H1 (cell line): ENCODE measurements around the gene STXBP6. TPM values are rescaled to one million over a fixed set of nuclear protein-coding genes. Genes with fewer than 3 reads are reported as not detected.

Experiments used
- CTCF ChIA-PET: fragments of 300-600 bp; sonication (Branson Sonifier 250); formaldehyde crosslinking; loops from one replicate; lab custom pipeline; 2021; ENCODE audit not compliant: partially characterized antibody; lab: Charles Lee
- POLR2A ChIA-PET: fragments of 300-600 bp; sonication (Branson Sonifier 250); formaldehyde crosslinking; loops from one replicate; lab custom pipeline; 2021; ENCODE audit warnings: inconsistent platforms; ENCODE audit not compliant: partially characterized antibody; lab: Charles Lee
- DNase-seq, 2 experiments: peaks; one replicate each; pipeline versions ENCODE4 v3.0.0 to v3.0.0-alpha.2; 2010 to 2022; ENCODE audit warnings: low spot score in 2 of 2, low read depth in 1 of 2, mixed read lengths in 1 of 2
- FAIRE-seq: peaks from 2 replicates; lab custom pipeline; 2011; peaks lifted over from hg19 to GRCh38; lab: Jason Lieb, UNC
- H2AFZ ChIP-seq: 2 replicates; pipeline ENCODE4 v1.8.1; 2012; ENCODE audit warnings: low read length, inconsistent platforms
- H2AK5ac ChIP-seq: 2 replicates; pipeline ENCODE4 v1.6.1; 2013; ENCODE audit warnings: low read depth, low read length
- H2BK120ac ChIP-seq: replicated peaks from 2 replicates; pipeline ENCODE3; 2013; ENCODE audit warnings: low read depth, low read length, inconsistent platforms
- H2BK12ac ChIP-seq: 2 replicates; pipeline ENCODE4 v1.6.1; 2013; ENCODE audit warnings: low read depth, low read length
- H2BK15ac ChIP-seq: 2 replicates; pipeline ENCODE4 v1.6.1; 2013; ENCODE audit warnings: low read length
- H2BK20ac ChIP-seq: 2 replicates; pipeline ENCODE4 v1.6.1; 2013; ENCODE audit warnings: low read length
- H2BK5ac ChIP-seq: 2 replicates; pipeline ENCODE4 v1.6.1; 2013; ENCODE audit warnings: low read depth, low read length
- H3K14ac ChIP-seq: 2 replicates; pipeline ENCODE4 v1.6.1; 2013; ENCODE audit warnings: inconsistent platforms; ENCODE audit not compliant: insufficient read length
- H3K18ac ChIP-seq: 2 replicates; pipeline ENCODE4 v1.6.1; 2013; ENCODE audit warnings: low read length; ENCODE audit errors: extremely low read depth
- H3K23ac ChIP-seq: 2 replicates; pipeline ENCODE4 v1.6.1; 2013; ENCODE audit warnings: inconsistent platforms; ENCODE audit not compliant: insufficient read length
- H3K23me2 ChIP-seq: 2 replicates; pipeline ENCODE4 v1.6.1; 2013; ENCODE audit warnings: low read depth, low read length
- H3K27ac ChIP-seq: 2 replicates; pipeline ENCODE4 v1.6.1; 2011; ENCODE audit warnings: low read depth, low read length, inconsistent platforms
- H3K27me3 ChIP-seq, 4 experiments: replicated peaks in 1 of 4; 1 replicate in 1 of 4; 2 replicates in 3 of 4; pipeline versions ENCODE4 v1.6.1 to v1.8.1; 2011 to 2013; ENCODE audit warnings: low read length in 3 of 4, mild to moderate bottlenecking in 3 of 4, inconsistent platforms in 2 of 4, mixed read lengths in 2 of 4, moderate library complexity in 1 of 4; ENCODE audit not compliant: control insufficient read depth in 3 of 4, insufficient read depth in 3 of 4; ENCODE audit errors: extremely low read depth in 1 of 4
- H3K36me3 ChIP-seq, 4 experiments: 2 replicates each; pipeline versions ENCODE4 v1.6.1 to v1.8.1; 2011 to 2013; ENCODE audit warnings: mild to moderate bottlenecking in 4 of 4, low read length in 3 of 4, moderate library complexity in 2 of 4, control low read depth in 1 of 4, inconsistent platforms in 1 of 4; ENCODE audit not compliant: insufficient read depth in 4 of 4, control insufficient read depth in 2 of 4
- H3K4ac ChIP-seq: replicated peaks from 2 replicates; pipeline ENCODE3; 2013; ENCODE audit warnings: low read length, low read depth, mixed read lengths, inconsistent platforms; ENCODE audit not compliant: insufficient read length
- H3K4me1 ChIP-seq, 4 experiments: replicated peaks in 1 of 4; 1 replicate in 1 of 4; 2 replicates in 3 of 4; pipeline versions ENCODE4 v1.6.1 to v1.8.1; 2011 to 2013; ENCODE audit warnings: low read length in 3 of 4, inconsistent platforms in 2 of 4, mixed read lengths in 1 of 4; ENCODE audit not compliant: insufficient read depth in 4 of 4, control insufficient read depth in 3 of 4
- H3K4me2 ChIP-seq, 2 experiments: 2 replicates each; pipeline versions ENCODE4 v1.6.1 to v1.8.1; 2011 to 2013; ENCODE audit warnings: low read depth in 2 of 2, low read length in 2 of 2, control low read depth in 1 of 2, inconsistent platforms in 1 of 2, mild to moderate bottlenecking in 1 of 2; ENCODE audit not compliant: insufficient read depth in 1 of 2
- H3K4me3 ChIP-seq, 4 experiments: fragments of 200-600, 300-600 bp in 1 of 4; sonication (generic), shearing (Covaris generic), sonication (Bioruptor Twin) in 1 of 4; 2 replicates each; pipeline versions ENCODE4 v1.5.1 to v1.8.1; 2011 to 2016; ENCODE audit warnings: low read length in 4 of 4, low read depth in 3 of 4, control low read depth in 2 of 4, inconsistent platforms in 2 of 4, mild to moderate bottlenecking in 2 of 4, mixed read lengths in 1 of 4, moderate library complexity in 1 of 4; ENCODE audit not compliant: insufficient read depth in 2 of 4; ENCODE audit errors: extremely low read depth in 1 of 4
- H3K56ac ChIP-seq: replicated peaks from 2 replicates; pipeline ENCODE3; 2013; ENCODE audit warnings: low read depth, mild to moderate bottlenecking, mixed read lengths, low read length, inconsistent platforms; ENCODE audit not compliant: insufficient read length
- H3K79me1 ChIP-seq: 2 replicates; pipeline ENCODE4 v1.6.1; 2013; ENCODE audit warnings: low read depth, low read length, control low read depth
- H3K79me2 ChIP-seq, 2 experiments: 2 replicates each; pipeline versions ENCODE4 v1.6.1 to v1.8.1; 2012 to 2013; ENCODE audit warnings: low read length in 2 of 2, mild to moderate bottlenecking in 2 of 2, inconsistent platforms in 1 of 2; ENCODE audit not compliant: insufficient read depth in 2 of 2, control insufficient read depth in 1 of 2
- H3K9ac ChIP-seq, 4 experiments: replicated peaks in 1 of 4; 1 replicate in 1 of 4; 2 replicates in 3 of 4; pipeline versions ENCODE4 v1.6.1 to v1.8.1; 2011 to 2013; ENCODE audit warnings: low read depth in 3 of 4, low read length in 3 of 4, control low read depth in 2 of 4, mild to moderate bottlenecking in 2 of 4, moderate library complexity in 2 of 4, inconsistent platforms in 1 of 4; ENCODE audit errors: extremely low read depth in 1 of 4
- H3K9me3 ChIP-seq, 2 experiments: 2 replicates each; pipeline versions ENCODE4 v1.6.1 to v1.8.1; 2012 to 2013; ENCODE audit warnings: mild to moderate bottlenecking in 2 of 2, moderate library complexity in 2 of 2, control low read depth in 1 of 2, inconsistent platforms in 1 of 2, low read depth in 1 of 2, low read length in 1 of 2, mixed read lengths in 1 of 2; ENCODE audit not compliant: insufficient read depth in 2 of 2
- H4K20me1 ChIP-seq, 2 experiments: replicated peaks in 1 of 2; 2 replicates each; pipeline versions ENCODE3 to v1.8.1; 2011 to 2013; ENCODE audit warnings: inconsistent platforms in 2 of 2, low read length in 2 of 2, mild to moderate bottlenecking in 1 of 2; ENCODE audit not compliant: insufficient read depth in 2 of 2, control insufficient read depth in 1 of 2
- H4K5ac ChIP-seq: 2 replicates; pipeline ENCODE4 v1.6.1; 2013; ENCODE audit warnings: low read length, low read depth, mixed read lengths, inconsistent platforms; ENCODE audit not compliant: insufficient read length
- H4K8ac ChIP-seq: 2 replicates; pipeline ENCODE4 v1.8.0; 2013; ENCODE audit warnings: mild to moderate bottlenecking, moderate library complexity, low read length, inconsistent platforms; ENCODE audit not compliant: insufficient read depth; ENCODE audit errors: extremely low read depth
- H4K91ac ChIP-seq: replicated peaks from 2 replicates; pipeline ENCODE3; 2013; ENCODE audit warnings: low read length, mixed read lengths, inconsistent platforms; ENCODE audit not compliant: insufficient read length
- CTBP2 ChIP-seq: IDR thresholded peaks from 2 replicates; pipeline ENCODE4 v1.7.0; 2011; ENCODE audit warnings: borderline replicate concordance, mild to moderate bottlenecking, moderate library complexity, mixed read lengths, low read length; ENCODE audit not compliant: insufficient read depth, insufficient read length
- CTCF ChIP-seq, 3 experiments: IDR thresholded peaks; 1 replicate in 2 of 3; 2 replicates in 1 of 3; pipeline versions ENCODE4 v1.5.1 to v1.6.1; 2011; ENCODE audit warnings: low read length in 3 of 3, mild to moderate bottlenecking in 3 of 3, inconsistent platforms in 2 of 3, low read depth in 1 of 3, moderate library complexity in 1 of 3; ENCODE audit not compliant: insufficient read depth in 1 of 3; ENCODE audit errors: control extremely low read depth in 1 of 3
- HDAC6 ChIP-seq: IDR thresholded peaks from one replicate; pipeline ENCODE4 v1.7.1; 2012; ENCODE audit warnings: low read depth, mild to moderate bottlenecking, inconsistent platforms, low read length, moderate library complexity
- KDM4A ChIP-seq: IDR thresholded peaks from one replicate; pipeline ENCODE4 v1.7.1; 2012; ENCODE audit warnings: low read depth, mild to moderate bottlenecking, moderate library complexity, low read length, inconsistent platforms; ENCODE audit not compliant: severe bottlenecking
- KDM5A ChIP-seq: fragments of 200-600 bp; IDR thresholded peaks from 2 replicates; pipeline ENCODE4 v1.7.1; 2012; ENCODE audit warnings: mild to moderate bottlenecking, low read length, inconsistent platforms, mixed read lengths
- POU5F1 ChIP-seq: IDR thresholded peaks from 2 replicates; pipeline ENCODE4 v1.6.1; 2011; ENCODE audit warnings: low read depth, mild to moderate bottlenecking, low read length, moderate library complexity
- TAF7 ChIP-seq: optimal IDR thresholded peaks from 2 replicates; pipeline ENCODE3; 2011; ENCODE audit warnings: low read depth, mild to moderate bottlenecking, inconsistent platforms, low read length, moderate library complexity, borderline replicate concordance
- TEAD4 ChIP-seq: IDR thresholded peaks from 2 replicates; pipeline ENCODE4 v1.6.1; 2012; ENCODE audit warnings: low read depth, low read length, inconsistent platforms, mixed read lengths
- YY1 ChIP-seq: IDR thresholded peaks from 2 replicates; pipeline ENCODE4 v1.6.1; 2011; ENCODE audit warnings: low read depth, mild to moderate bottlenecking, low read length
- WGBS, 2 experiments: shearing (Covaris generic) in 1 of 2; methylation state at CpG; one replicate each; pipeline versions ENCODE4 v1.1.6 to v1.1.7; 2013 to 2015; ENCODE audit warnings: low lambda C conversion rate in 2 of 2, mixed read lengths in 2 of 2, inconsistent platforms in 1 of 2, low coverage in 1 of 2, missing lambda C conversion rate in 1 of 2; ENCODE audit not compliant: insufficient replicate concordance in 2 of 2, insufficient coverage in 1 of 2, insufficient read length in 1 of 2; ENCODE audit errors: extremely low coverage in 1 of 2, missing lambda C conversion rate in 1 of 2; 5-methylcytosine and 5-hydroxymethylcytosine counted together
- polyA plus RNA-seq, 7 experiments: library from polyadenylated mRNA; depleted of rRNA in 3 of 7; stranded (reverse) in 5 of 7; unstranded in 2 of 7; fragments of >200 nt in 5 of 7; fragments of 200-250 nt in 2 of 7; gene quantifications; 1 replicate in 5 of 7; 2 replicates in 1 of 7; 4 replicates in 1 of 7; pipeline versions ENCODE4 v1.2.1 to v1.2.3, GENCODE V29; 2011 to 2013; ENCODE audit warnings: missing spikeins in 2 of 7, mixed read lengths in 2 of 7
- total RNA-seq: library from RNA; stranded (reverse); fragmentation: NEBNext Ultra II Directional; extraction: Animal tissue kit (Norgen Biotek cat#: 25700); gene quantifications from 2 replicates; pipeline ENCODE4 v1.2.1, GENCODE V29; 2021

Gene STXBP6
- total and polyA plus RNA-seq, 2 of the 8 experiments (the other 6 are each of a cell fraction or from before 2014, with no cell fraction given) = 9.4 to 18.1 TPM

DNA sequence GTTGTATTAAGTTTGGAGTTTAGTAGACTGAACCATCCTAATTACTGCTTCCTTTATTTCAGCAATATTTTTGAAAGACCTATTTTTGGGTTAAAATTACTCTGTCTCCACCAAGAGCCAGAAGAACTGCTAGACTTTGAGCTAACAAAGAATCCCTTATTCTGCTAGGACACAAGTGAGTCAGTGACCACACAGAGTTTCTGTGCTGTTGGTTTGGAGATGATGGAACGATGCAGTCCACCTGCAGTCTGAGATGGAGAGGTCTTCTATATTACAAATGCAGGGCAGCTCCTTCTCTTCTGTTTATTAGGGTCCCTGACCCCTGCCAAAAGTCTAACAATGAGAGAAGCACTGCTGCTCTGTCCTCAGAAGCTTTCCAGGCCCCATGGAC is 6.7 kb upstream of the STXBP6 start:
- no peaks in the 10 kb centered on the region for H3K79me1 ChIP-seq
- no peak overlapping the region for H2BK15ac ChIP-seq
- no peak overlapping the region for H4K91ac ChIP-seq
- H3K9ac ChIP-seq = no peak overlapping the region
- WGBS, 2 experiments = 85% methylated on average over 1 of the region's 1 CpG; no CpG with 5 or more reads in 1 of the 2 experiments
- H3K23ac ChIP-seq = no peak overlapping the region
- no peak overlapping the region for H2AK5ac ChIP-seq
- no peak overlapping the region for H3K4ac ChIP-seq
- peaks cover 0 to 1% (median under 1%) of the 10 kb centered on the region in 4 experiments; a peak in 3 of 7 replicates for H3K27me3 ChIP-seq
- POLR2A ChIA-PET = no interaction called here
- no peak overlapping the region for H3K56ac ChIP-seq
- H3K18ac ChIP-seq = no peak overlapping the region
- H3K4me3 ChIP-seq = no peak overlapping the region
- no peaks in the 10 kb centered on the region for H4K20me1 ChIP-seq
- H3K23me2 ChIP-seq = no peaks in the 10 kb centered on the region
- no peak overlapping the region for H2BK12ac ChIP-seq
- no peaks in the 10 kb centered on the region for H3K9me3 ChIP-seq
- H2BK120ac ChIP-seq = no peak overlapping the region
- H3K14ac ChIP-seq = no peak overlapping the region
- no peak overlapping the region for H2AFZ ChIP-seq
- H3K36me3 ChIP-seq = no peaks in the 10 kb centered on the region
- FAIRE-seq (no peak), DNase-seq (no peak)
- H3K4me2 ChIP-seq = no peak overlapping the region
- no peak for TF ChIP-seq YY1
- no peak for TF ChIP-seq TEAD4
- TF ChIP-seq CTCF (IDR thresholded peaks at IDR 0.05; ENCODE audit: control extremely low read depth in 1 of 3, insufficient read depth in 1 of 3, low read depth in 1 of 3, low read length in 3 of 3) = no peak
- TF ChIP-seq TAF7 = no peak
- no peak for TF ChIP-seq HDAC6
- TF ChIP-seq KDM4A = no peak
- TF ChIP-seq POU5F1 = no peak
- no peak for TF ChIP-seq CTBP2
- TF ChIP-seq KDM5A = no peak
- no peak overlapping the region for H3K27ac ChIP-seq
- CTCF ChIA-PET = interaction anchor here (1.1 to 1.2 kb wide), 2 partner anchors 77 to 251 kb away, joined by 3 to 5 read pairs; no protein-coding TSS in a partner anchor
- no peak overlapping the region for H4K5ac ChIP-seq
- H2BK20ac ChIP-seq = no peak overlapping the region
- no peaks in the 10 kb centered on the region for H3K79me2 ChIP-seq
- H2BK5ac ChIP-seq = no peak overlapping the region
- H3K4me1 ChIP-seq = peaks cover 2 to 7% (median 3%) of the 10 kb centered on the region in 4 experiments; a peak in 4 of 7 replicates
- no peak overlapping the region for H4K8ac ChIP-seq
